ENCODE data around the gene NEK1.

DNA sequence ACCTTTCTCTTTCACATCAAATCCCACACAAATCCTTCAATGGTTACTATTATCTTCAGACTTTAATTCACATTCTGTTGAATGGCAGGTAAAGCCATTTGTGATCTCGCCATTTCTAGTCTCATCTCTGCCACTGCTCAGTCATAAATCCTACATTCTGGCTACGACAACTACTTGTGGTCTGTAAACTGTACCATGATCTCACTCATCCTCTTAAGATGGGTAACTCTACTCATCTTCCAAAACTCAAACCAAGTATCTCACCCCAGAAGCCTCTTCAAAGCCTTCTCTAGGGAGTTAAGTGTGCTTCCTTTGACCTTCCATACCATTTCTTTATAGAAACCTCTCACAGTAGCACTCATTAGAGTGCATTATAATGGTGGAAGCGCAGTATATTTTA lies 101.8 kb downstream of the NEK1 start:
- TF ChIP-seq, protein P1, sequence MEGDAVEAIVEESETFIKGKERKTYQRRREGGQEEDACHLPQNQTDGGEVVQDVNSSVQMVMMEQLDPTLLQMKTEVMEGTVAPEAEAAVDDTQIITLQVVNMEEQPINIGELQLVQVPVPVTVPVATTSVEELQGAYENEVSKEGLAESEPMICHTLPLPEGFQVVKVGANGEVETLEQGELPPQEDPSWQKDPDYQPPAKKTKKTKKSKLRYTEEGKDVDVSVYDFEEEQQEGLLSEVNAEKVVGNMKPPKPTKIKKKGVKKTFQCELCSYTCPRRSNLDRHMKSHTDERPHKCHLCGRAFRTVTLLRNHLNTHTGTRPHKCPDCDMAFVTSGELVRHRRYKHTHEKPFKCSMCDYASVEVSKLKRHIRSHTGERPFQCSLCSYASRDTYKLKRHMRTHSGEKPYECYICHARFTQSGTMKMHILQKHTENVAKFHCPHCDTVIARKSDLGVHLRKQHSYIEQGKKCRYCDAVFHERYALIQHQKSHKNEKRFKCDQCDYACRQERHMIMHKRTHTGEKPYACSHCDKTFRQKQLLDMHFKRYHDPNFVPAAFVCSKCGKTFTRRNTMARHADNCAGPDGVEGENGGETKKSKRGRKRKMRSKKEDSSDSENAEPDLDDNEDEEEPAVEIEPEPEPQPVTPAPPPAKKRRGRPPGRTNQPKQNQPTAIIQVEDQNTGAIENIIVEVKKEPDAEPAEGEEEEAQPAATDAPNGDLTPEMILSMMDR (IDR thresholded peaks at IDR 0.05), result no peak
- TF ChIP-seq ZFX (IDR thresholded peaks at IDR 0.05; ENCODE audit: borderline replicate concordance), result no peak
